ENCODE results near the gene MARK3.

Gene MARK3

DNA sequence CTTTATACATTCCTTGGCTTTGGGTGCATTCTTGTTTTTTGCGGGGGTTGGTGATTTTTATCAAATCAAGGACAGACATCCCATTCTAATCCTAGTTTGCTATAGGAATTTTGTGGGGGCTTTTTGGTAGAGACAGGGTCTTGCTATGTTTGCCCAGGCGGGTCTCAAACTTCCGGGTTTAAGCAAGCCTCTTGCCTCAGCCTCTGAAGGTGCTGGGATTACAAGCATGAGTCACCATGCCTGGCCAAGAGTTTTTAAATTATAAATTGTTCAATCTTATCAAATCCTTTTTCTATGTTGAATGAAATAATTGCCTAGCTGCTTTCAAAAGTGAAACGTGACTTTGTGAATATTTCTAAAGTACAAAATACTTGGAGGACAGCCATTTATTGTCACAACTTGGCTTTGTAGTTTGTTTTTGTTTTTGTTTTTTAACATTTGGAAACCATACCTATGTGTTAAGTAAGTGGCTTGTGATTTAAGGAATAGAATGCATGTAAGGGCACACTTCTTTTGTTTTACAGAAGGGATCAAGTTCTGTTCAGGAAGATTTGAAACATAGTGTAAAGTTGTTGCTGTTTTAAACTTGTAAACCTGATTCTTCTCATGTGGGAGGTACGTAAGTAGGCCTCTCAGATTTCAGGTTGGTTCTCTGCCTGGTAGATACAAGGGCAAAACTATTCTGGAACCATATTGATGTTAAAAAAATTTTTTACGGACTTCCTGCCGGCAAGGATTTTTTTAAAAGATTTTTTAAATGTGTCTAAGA, 13.4 kb downstream of the MARK3 start:
- no peak for DNase-seq

DNA sequence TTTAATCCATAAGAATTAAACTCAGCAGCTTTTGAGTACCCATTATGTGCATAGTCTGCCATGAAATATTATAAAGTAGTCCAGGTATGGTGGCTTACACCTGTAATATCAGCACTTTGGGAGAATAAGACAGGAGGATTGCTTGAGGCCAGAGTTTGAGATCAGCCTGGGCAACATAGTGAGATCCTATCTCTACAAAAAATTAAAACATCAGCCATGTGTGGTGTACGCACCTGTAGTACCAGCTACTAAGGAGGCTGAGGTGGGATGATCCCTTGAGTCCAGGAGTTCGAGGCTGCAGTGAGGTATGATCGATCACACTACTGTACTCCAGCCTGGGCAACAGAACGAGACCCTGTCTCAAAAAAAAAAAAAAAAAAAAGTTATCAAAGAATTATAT, 15.3 kb downstream of the MARK3 start:
- no peak for DNase-seq

DNA sequence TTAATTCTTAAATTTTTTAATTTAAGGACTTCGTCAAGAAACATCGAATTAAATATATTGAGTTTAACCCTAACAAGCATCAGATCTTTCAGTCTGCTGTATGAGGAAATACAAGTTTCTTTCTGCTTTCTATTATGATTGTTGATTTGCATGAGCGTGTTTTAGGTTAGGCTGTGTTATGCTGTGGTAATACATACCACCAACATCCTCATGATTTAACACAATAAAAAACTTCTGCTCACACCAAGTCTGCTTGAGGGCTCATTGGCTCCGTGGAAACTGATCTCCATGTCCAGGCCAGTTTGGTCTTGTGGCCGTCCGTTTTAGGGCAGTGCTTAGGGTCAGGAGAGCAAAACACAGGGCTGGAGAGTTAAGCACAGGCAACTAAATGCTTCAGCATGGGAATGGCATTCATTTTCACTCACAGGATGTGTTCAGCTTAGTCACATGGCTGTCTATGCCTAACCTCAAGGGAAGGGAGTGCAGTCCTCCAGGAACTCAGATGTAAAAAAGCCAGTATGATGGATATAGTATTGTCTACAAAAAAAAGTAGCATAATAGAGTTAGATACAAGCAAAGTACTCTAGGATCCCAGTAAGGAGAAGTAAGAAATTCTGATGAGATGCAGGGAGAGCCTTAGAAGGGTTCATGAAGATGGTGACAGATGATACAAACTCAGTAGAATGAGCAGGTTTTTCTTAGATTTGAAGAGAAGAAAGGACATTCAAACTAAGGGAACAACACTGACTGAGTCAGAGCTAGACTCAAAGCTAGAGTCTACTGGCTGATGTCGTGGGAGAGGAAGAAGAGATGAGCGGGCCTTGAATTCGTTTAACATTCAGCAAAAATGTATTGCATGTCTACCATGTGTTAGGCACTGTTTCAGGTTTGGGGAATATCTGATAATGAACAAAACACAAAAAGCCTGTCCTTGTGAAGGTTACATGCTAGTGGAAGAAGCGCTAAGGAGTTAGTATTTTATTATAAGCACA, 16.3 kb downstream of the MARK3 start:
- no peak for DNase-seq

DNA sequence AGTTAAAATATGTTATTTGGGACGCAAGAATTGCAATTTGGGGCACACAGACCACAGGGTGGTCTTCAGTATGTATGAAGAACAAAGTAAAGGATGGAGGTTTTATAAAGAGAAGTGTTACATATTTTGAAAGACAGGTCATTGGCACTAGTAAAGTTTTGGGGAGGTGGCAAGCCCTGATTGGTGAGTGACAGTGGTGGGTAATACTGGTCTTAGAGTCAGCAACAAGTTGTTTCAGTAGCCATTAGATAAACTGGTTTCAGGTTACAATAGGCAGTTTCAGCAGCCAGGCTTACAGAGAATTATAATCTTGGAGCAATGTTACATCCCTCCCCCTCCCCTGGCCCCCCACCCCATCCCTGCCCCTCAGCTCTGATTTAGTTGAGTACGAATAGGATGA, 17.5 kb downstream of the MARK3 start:
- DNase-seq: no peak

DNA sequence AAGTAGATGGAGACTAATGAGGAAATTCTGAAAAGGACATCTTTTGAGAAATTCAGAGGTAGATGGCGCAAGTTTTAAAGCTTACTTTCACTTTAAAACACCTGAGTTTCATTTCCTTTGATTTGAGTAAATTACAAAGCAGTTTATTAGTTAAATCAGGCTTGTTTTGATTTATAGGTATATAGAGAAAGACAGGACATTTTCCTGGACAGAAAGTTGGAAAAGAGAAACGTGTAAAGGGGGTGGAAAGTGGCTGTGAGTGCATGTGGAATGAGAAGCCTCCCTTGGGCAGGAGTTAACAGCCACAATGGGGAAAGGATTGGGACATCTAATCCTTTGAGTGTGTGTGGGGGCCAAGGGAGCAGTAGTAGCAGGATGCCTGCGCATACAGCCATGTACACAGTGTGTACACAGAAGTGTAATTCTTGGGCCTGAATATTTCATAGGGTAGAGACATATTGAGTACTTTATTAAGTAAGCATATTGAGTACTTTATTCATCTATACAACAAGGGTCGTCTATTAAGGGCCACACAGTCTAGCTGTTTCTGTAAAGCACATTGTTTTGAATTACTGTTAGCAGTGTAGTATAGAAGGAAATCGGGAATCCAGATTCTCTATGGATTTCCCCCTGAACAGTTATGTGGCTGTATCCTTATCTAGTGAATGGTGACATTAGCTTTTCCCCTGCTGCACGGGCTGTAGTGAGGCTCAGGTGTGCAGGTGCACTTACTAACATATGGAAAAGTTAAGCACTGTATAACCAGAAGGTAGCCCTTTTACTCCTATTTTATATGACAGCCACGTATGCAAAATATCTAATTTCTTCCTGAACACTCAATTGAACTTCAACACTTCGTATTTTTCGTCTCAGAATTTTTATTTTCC, 19.1 kb downstream of the MARK3 start:
- no peak for DNase-seq

DNA sequence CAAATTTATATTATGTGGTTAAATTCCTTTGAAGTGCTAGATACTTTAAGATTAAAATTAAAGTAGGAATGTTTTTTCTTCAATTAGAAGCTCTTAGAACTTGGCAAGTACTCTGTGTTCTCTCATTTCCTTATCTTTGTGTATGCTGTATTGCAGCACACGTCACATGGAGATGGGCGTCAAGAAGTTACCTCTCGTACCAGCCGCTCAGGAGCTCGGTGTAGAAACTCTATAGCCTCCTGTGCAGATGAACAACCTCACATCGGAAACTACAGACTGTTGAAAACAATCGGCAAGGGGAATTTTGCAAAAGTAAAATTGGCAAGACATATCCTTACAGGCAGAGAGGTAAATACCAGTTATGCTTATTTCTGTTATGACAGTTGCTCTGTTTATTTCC, 19.7 kb downstream of the MARK3 start:
- DNase-seq: no peak

DNA sequence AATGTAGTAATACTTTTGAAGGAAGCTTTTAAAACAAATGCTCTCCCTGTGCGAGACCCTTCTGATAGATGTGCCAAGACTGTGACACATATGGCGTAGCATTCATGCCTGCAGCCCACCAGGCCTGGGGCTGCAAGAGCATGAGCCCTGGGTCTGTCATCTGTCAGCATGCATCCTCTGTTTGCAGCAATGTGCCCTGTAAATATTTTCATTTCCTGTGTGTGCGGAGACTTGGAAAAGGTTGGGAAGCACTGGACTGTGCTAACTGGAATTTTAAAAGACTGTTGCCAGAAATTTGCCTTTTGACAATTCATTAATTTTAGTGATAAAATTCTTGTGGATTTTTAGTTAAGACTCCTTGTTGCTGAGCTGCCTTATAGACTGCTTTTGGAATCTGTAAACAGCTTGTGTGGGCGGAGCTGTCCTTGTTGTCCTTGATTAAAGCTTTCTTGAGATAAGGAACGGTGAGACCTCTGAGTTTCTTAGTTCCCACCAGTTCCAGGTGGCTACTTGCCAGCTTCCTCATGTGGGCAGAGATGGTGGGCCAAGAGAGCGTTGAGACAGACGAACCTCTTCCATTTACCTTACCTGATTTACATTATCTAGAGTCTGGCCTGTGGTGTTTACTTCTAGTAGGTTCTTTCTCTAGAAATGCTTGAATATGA, 23.4 kb downstream of the MARK3 start:
- no peak for DNase-seq

DNA sequence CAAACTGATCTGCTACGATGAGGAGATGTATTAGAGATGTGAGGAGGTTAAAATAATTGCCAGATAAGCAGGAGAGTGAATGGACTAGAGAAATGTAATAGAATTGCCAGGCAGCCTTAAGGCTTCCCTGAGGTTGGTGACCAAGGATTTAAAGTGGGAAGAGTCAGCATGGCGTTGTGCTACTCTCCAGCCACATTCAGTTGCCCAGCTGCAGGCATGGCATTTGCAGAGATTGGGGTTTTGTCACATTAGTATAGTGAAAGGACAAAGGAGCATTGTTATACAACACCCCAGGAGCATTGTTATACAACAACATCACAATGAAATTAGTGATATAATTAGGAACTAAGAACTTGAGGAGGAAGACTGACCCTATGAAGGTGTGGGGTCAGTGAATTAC, 31.7 kb downstream of the MARK3 start:
- no peak for DNase-seq

DNA sequence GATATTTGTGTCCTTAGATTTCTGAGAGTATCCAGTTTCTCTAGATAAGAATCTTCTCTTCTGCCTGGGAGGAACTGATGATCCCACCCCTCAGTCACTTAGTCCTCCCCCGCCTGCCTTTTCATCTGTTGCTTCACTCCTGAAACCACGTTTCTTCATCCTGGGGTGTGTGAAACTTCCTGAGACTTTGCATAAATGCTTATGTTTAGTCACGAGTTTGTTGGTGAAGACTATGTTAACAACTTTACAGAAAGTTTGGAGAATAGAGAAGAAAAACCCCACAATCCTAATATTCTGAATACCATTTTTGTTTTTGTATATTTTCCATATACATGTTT, 33.2 kb downstream of the MARK3 start:
- DNase-seq: no peak

DNA sequence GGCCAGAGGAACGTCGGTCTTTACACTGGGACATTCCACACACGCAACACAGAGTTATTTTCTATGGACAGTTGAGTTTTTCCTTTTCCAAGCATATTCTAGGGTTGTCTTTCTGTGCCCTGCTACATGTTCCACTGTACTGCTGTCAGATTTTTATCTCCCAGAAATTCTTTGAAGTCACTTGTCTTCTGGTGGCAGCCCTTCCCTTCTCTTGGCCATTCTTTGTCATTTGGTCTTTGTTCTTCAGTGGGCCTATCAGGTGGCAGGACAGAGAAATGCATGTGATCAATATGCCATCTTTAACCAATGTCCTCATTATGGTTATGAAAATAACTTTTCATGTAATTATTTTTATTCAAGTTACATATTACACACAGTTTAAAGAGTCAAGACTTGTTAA, 36.3 kb downstream of the MARK3 start:
- DNase-seq: no peak

DNA sequence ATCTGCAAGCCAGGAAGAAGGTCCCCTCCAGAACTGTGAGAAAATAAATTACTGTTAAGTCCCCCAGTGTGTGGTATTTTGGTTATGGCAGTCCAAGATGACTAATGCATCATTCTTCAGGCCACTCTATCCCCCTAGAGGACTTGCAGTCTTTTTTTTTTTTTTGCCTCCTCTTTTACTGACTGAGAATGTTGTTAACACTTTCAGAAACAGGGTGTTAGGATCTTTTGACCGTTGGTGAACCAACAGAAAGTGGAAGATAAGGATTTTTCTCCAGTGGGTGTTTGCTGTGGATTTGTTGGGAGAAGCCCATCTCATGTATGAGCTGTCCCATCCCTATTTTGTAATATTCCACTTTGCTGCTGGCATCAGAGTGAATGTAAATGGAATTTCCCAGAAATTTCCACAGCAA, 37.8 kb downstream of the MARK3 start:
- DNase-seq: no peak

DNA sequence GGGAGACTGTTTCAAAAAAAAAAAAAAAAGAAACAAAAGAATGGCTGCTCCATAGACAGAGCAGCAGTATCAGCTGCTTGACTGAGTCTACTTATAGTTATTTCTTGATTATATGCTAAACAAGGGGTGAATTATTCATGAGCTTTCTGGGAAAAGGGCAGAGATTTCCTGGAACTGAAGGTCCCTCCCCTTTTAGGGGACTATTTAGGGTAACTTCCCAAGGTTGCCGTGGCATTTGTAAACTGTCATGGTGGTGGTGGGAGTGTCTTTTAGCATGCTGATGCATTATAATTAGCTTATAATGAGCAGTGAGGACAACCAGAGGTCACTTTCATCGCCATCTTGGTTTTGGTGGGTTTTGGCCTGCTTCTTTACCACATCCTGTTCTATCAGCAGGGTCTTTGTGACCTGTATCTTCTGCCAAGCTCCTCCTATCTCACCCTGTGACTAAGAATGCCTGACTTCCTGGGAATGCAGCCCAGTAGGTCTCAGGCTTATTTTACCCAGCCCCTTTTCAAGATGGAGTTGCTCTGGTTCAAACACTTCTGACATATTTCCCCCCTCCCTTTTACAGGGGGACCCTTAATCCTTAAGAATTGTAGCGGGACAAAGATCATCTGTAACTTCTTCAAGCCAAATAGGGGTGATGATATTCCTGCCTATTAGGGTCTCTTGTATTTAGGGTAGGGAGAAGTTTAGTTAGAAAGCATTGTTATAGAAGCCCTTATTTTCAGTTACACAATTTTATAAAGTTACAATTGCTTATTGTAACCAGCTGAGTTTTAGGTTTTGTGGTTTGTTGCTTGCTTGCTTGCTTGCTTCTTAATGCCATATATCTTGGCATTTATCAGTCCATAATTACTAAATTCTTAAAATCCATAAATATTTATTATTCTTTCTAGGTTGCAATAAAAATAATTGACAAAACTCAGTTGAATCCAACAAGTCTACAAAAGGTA, 42.5 kb downstream of the MARK3 start:
- DNase-seq: peak; percentile 59

DNA sequence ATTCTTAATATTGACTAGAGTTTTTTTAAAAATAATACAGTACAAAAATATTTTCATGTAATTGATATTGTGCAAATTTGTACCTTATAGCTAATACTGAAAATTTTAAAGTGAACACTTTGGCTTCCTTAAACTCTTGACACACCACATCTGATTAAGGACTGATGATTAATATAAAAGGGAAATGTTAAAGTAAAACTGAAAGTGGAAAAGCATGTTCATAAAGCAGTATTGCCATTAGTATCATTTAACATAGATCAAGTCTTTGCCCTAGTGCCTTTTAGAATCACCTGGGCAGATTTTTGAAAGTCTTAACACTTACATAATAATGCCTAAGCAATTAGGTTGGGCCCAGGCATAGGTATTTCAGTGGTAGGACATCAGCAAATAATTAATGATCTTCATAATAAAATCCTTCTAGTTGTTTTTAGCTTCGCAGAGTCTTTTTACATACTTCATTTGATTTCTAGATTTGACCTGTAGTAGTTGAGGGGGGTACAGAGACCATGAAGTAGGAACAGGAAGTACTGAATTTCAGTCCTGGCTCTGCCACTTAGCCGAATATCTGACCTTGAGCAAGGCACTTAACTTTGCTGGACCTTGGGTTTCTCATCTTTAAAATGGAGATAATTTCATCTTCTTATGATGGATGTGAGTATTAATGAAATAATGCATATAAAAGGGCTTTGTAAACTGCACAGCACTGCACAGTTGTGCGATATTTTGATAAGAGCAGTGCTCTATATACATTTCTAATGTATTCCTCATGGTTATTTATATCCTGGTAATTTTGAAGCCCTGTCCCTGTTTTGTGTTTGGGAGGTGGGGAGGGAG, 43.7 kb downstream of the MARK3 start:
- DNase-seq: no peak

DNA sequence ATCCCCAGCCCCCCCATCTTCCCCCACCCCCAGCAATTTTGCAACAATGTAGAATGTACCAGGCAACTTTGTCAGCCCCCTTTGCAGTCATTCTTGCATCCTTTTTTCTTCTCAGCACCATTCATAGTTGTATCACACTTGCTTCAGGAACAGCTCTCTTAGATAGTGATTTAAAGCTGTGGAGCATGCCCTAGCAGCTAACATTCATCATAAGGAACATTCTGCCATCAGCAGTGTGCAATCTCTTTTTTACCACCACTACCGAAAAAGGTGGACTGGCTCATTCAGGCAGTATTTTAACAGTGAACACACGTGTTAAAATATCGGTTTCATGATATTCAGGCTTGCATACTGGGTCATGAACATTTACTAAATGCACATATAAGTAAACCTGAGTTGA, 45.1 kb downstream of the MARK3 start:
- no peak for DNase-seq

DNA sequence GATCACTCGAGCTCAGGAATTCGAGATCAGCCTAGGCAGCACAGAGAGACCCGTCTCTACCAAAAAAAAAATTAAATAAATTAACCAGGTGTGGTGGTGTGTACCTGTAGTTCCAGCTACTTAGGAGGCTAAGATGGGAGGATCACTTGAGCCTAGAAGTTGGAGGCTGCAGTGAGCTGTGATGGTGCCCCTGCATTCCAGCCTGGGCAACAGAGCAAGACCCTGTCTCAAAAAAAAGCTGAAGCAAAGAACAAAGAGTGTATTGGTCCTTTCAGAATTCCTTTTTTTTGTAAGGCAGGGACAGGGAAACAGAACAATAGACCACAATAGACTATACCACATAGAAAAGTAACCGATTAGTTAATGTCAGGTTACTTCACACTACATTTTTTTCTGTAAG, 47.4 kb downstream of the MARK3 start:
- DNase-seq: no peak

DNA sequence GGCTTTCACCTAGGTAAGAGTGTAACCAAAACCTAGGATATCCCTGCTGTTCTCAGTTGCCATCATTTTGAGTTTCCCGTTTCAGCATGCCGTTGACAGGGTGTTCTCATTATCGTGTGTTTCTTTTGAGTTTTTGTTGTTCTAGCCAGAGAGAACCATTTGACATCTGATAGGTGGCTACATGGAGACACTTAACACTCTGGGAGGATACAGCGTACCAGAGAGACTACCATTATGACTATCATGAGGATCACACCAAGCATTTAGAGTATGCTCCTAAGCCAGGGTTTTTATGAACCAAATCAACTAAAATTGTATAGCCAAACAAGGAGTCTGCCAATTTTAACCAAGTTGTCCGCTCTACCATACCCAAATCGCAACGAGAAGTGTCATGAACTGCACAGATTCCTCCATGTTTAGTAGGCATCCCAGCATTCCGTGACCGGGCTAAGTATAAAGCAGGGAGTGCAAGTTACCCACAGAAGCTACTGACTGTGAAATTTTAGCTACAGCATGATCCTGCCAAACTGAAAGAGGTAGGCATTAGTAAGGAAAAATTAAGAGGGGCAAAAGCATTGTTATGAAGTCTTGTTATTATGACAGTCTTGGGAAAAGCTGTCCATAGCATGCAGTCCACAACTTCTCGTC, 48.8 kb downstream of the MARK3 start:
- DNase-seq: no peak

DNA sequence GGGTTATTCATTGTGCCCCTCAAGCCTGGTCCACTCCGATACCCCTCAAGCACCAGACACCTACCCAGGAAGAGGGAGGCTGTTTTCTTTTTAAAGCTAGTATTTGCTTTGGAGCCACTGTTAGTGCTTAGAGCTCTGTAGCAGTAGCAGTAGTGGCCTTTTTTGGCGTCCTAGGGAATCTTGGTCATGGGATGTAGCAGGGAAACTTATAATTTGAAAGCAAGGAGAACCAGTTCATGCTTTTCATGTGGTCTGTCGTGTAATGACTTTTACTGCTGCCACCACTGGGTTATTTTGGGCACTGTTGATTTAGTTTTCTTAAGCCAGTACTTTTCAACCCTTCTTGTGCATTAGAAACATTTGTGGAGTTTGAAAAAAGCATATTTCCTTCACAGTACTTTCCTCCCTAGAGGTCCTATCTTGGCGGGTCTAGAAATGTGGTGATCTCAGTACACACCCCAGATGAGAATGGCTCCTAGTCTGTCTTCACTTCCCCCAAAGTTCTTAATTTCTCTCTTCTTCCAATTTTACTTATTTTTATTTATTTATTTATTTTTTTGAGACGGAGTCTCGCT, 49.7 kb downstream of the MARK3 start:
- DNase-seq: no peak

DNA sequence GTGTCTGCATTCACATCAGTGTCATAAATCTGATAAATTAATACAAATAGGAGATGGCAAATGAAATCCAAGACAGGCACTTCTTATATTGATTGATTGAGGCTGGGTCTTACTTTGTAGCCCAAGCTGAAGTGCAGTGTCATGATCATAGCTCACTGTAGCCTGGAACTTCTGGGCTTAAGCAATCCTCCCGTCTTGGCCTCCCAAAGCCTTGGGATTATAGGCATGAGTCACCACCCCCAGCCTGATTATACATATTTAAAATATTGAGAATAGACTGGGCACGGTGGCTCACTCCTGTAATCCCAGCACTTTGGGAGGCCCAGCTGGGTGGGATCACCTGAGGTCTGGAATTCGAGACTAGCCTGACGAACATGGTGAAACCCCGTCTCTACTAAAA, 51.3 kb downstream of the MARK3 start:
- no peak for DNase-seq

DNA sequence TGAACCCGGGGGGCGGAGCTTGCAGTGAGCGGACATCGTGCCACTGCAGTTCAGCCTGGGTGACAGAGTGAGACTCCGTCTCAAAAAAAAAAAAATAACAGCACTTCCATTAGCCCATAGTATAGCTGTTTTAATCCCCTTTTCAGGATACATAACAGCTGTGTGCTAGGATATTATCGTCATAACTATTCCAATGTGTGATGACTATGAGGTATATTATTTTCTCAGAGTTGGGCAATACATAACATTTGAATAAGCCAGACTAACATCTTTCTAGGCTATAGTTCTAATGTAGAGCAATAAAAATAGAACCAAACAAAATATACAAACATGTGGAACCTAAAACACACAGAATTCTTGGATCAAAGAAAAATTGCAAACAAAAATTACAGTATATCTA, 57.1 kb downstream of the MARK3 start:
- DNase-seq: no peak

DNA sequence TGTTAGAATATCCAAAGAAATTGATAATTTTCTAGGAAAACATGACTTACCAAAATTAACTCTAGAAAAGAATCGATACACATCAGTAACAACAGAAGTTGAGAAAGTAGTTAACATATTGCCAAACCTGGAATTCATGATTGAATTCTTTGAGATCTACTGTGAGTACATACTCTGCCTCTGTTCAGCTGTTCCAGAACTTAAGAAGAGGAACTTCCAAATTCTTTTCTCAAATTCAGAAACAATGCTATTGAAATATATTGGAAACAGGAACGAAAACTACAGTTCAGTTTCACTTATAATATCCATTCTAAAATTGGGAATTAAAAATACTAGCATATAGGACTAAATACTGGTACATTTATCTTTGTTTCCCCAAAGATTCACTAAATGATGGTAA, 57.9 kb downstream of the MARK3 start:
- no peak for DNase-seq

Data from activated CD8-positive, alpha-beta memory T cell treated with anti-CD3 and anti-CD28 coated beads for 24 hours (primary cell).